Subcutaneous abdominal adipose tissue (tissue), 5 donors: Measurements from ENCODE around the gene PTPN6.

ENCODE experiments used
- H3K27ac ChIP-seq: one replicate; pipeline ENCODE4 v1.7.0; 2013; ENCODE audit warnings: low read depth, mild to moderate bottlenecking, inconsistent platforms, low read length, moderate library complexity
- H3K27me3 ChIP-seq, 5 donors: one replicate each; pipeline ENCODE4 v1.7.0; 2013; ENCODE audit warnings: low read length in 5 of 5, inconsistent platforms in 1 of 5; ENCODE audit not compliant: control insufficient read depth in 5 of 5, insufficient read depth in 4 of 5
- H3K36me3 ChIP-seq, 5 donors: one replicate each; pipeline ENCODE4 v1.7.0; 2013; ENCODE audit warnings: low read length in 5 of 5; ENCODE audit not compliant: control insufficient read depth in 5 of 5, insufficient read depth in 5 of 5
- H3K4me1 ChIP-seq, 5 donors: one replicate each; pipeline ENCODE4 v1.7.0; 2013; ENCODE audit warnings: low read length in 5 of 5, mild to moderate bottlenecking in 3 of 5, moderate library complexity in 1 of 5; ENCODE audit not compliant: control insufficient read depth in 5 of 5, insufficient read depth in 5 of 5
- H3K4me3 ChIP-seq, 5 donors: one replicate each; pipeline ENCODE4 v1.7.0; 2013; ENCODE audit warnings: low read length in 5 of 5, low read depth in 1 of 5
- H3K9ac ChIP-seq, 5 donors: one replicate each; pipeline ENCODE4 v1.7.0; 2013; ENCODE audit warnings: low read length in 5 of 5, mild to moderate bottlenecking in 4 of 5, moderate library complexity in 3 of 5
- H3K9me3 ChIP-seq, 5 donors: one replicate each; pipeline ENCODE4 v1.7.0; 2013; ENCODE audit warnings: low read length in 5 of 5; ENCODE audit not compliant: control insufficient read depth in 5 of 5
- donor health status: healthy.
- donor health status: healthy.
- donor health status: healthy.
- donor health status: healthy.
- donor health status: healthy.

PTPN6 gene

GRCh38 chr12:6961278-6961694, 10.1 kb downstream of the PTPN6 start:
- Histone ChIP-seq H3K4me1 (peaks cover 12 to 75% (median 64%) of the 10 kb centered on the region in 5 donors), H3K4me3 (peak overlapping the region; percentile 23 to 57 (median 47)), H3K9ac (peak overlapping the region in 4 of 5 donors; percentile 55 to 77 (median 65)), H3K27me3 (peaks cover 0 to 2% (median 0%) of the 10 kb centered on the region in 5 donors), H3K9me3 (no peaks in the 10 kb centered on the region), H3K36me3 (peaks cover 3 to 17% (median 12%) of the 10 kb centered on the region in 5 donors), H3K27ac (peak overlapping the region; percentile 69)

GRCh38 chr12:6961695-6962284, 10.6 kb downstream of the PTPN6 start:
- H3K4me1 ChIP-seq, result peaks cover 12 to 70% (median 59%) of the 10 kb centered on the region in 5 donors
- peak overlapping the region; percentile 23 to 57 (median 47) for H3K4me3 ChIP-seq

GRCh38 chr12:6962285-6963015, 11.3 kb downstream of the PTPN6 start:
- Histone ChIP-seq H3K9me3 (no peaks in the 10 kb centered on the region), H3K36me3 (peaks cover 6 to 24% (median 22%) of the 10 kb centered on the region in 5 donors), H3K4me3 (peak overlapping the region in 4 of 5 donors; percentile 23 to 47 (median 40)), H3K27ac (peak overlapping the region; percentile 69), H3K27me3 (peaks cover 0 to 2% (median 0%) of the 10 kb centered on the region in 5 donors), H3K4me1 (peaks cover 12 to 64% (median 54%) of the 10 kb centered on the region in 5 donors), H3K9ac (peak overlapping the region in 3 of 5 donors; percentile 22 to 65 (median 37))

More at GRCh38 chr12:6961695-6962284, 10.6 kb downstream of the PTPN6 start:
- no peaks in the 10 kb centered on the region for H3K9me3 ChIP-seq
- peaks cover 0 to 2% (median 0%) of the 10 kb centered on the region in 5 donors for H3K27me3 ChIP-seq
- peak overlapping the region; percentile 69 for H3K27ac ChIP-seq
- peak overlapping the region in 4 of 5 donors; percentile 55 to 77 (median 65) for H3K9ac ChIP-seq
- H3K36me3 ChIP-seq, result peaks cover 6 to 20% (median 17%) of the 10 kb centered on the region in 5 donors

- Histone ChIP-seq H3K36me3 (peaks cover 6 to 31% (median 30%) of the 10 kb centered on the region in 5 donors), H3K27me3 (peaks cover 0 to 2% (median 0%) of the 10 kb centered on the region in 5 donors), H3K4me3 (no peak overlapping the region), H3K27ac (no peak overlapping the region), H3K9ac (no peak overlapping the region), H3K4me1 (peaks cover 12 to 58% (median 48%) of the 10 kb centered on the region in 5 donors), H3K9me3 (no peaks in the 10 kb centered on the region)
These were observed 12.0 kb downstream of the PTPN6 start for GRCh38 chr12:6963016-6963731.

GRCh38 chr12:6963791-6964413, 12.7 kb downstream of the PTPN6 start:
- Histone ChIP-seq H3K4me3 (no peak overlapping the region), H3K36me3 (peaks cover 6 to 38% (median 36%) of the 10 kb centered on the region in 5 donors), H3K9me3 (no peaks in the 10 kb centered on the region), H3K9ac (peak overlapping the region in 1 of 5 donors; percentile 17), H3K4me1 (peaks cover 12 to 57% (median 44%) of the 10 kb centered on the region in 5 donors), H3K27ac (peak overlapping the region; percentile 70), H3K27me3 (peaks cover 0 to 2% (median 0%) of the 10 kb centered on the region in 5 donors)

- Histone ChIP-seq H3K36me3 (peaks cover 6 to 43% (median 36%) of the 10 kb centered on the region in 5 donors), H3K9me3 (no peaks in the 10 kb centered on the region), H3K27me3 (peaks cover 0 to 2% (median 0%) of the 10 kb centered on the region in 5 donors), H3K4me1 (peaks cover 13 to 58% (median 45%) of the 10 kb centered on the region in 5 donors), H3K4me3 (no peak overlapping the region), H3K9ac (peak overlapping the region; percentile 28 to 50 (median 33)), H3K27ac (peak overlapping the region; percentile 70)
These were observed 13.5 kb downstream of the PTPN6 start for GRCh38 chr12:6964605-6965025.

- peaks cover 6 to 43% (median 36%) of the 10 kb centered on the region in 5 donors for H3K36me3 ChIP-seq
- H3K9ac ChIP-seq, result peak overlapping the region; percentile 28 to 50 (median 33)
- H3K27ac ChIP-seq, result peak overlapping the region; percentile 70
- H3K4me3 ChIP-seq, result no peak overlapping the region
- no peaks in the 10 kb centered on the region for H3K9me3 ChIP-seq
- H3K27me3 ChIP-seq, result peaks cover 0 to 2% (median 0%) of the 10 kb centered on the region in 5 donors
- H3K4me1 ChIP-seq, result peaks cover 13 to 60% (median 48%) of the 10 kb centered on the region in 5 donors
These were observed 14.0 kb downstream of the PTPN6 start for GRCh38 chr12:6965026-6965661.

- H3K27me3 ChIP-seq, result peaks cover 0 to 2% (median 0%) of the 10 kb centered on the region in 5 donors
- H3K9ac ChIP-seq, result peak overlapping the region in 1 of 5 donors; percentile 59
- peak overlapping the region; percentile 61 for H3K27ac ChIP-seq
- peaks cover 13 to 56% (median 42%) of the 10 kb centered on the region in 5 donors for H3K4me1 ChIP-seq
- H3K4me3 ChIP-seq, result no peak overlapping the region
- H3K9me3 ChIP-seq, result no peaks in the 10 kb centered on the region
- H3K36me3 ChIP-seq, result peaks cover 6 to 43% (median 36%) of the 10 kb centered on the region in 5 donors
These were observed 14.6 kb downstream of the PTPN6 start for GRCh38 chr12:6965714-6966113.

- H3K36me3 ChIP-seq, result peaks cover 6 to 43% (median 36%) of the 10 kb centered on the region in 5 donors
- H3K9ac ChIP-seq, result no peak overlapping the region
- H3K4me1 ChIP-seq, result peaks cover 11 to 53% (median 37%) of the 10 kb centered on the region in 5 donors
- H3K4me3 ChIP-seq, result no peak overlapping the region
- H3K27me3 ChIP-seq, result peaks cover 0 to under 1% (median 0%) of the 10 kb centered on the region in 5 donors
- H3K9me3 ChIP-seq, result no peaks in the 10 kb centered on the region
- no peak overlapping the region for H3K27ac ChIP-seq
These were observed 15.2 kb downstream of the PTPN6 start for GRCh38 chr12:6966351-6966750.
